ENCODE data around the gene VSTM2L. TPM values are rescaled to one million over a fixed set of nuclear protein-coding genes. Genes with fewer than 3 reads are reported as not detected.

Gene VSTM2L
- total and polyA plus RNA-seq, 2 of the 13 experiments (the other 11 are each of a cell fraction or from before 2014, with no cell fraction given) = not detected

GRCh38 chr20:37903317-37904007 is 535 bp downstream of the VSTM2L start (continued):
- no peak for TF ChIP-seq ZNF142 (CRISPR knock-in tag; IDR thresholded peaks at IDR 0.05)
- no peak for TF ChIP-seq SPEN (CRISPR knock-in tag; IDR thresholded peaks at IDR 0.05; ENCODE audit: low read depth)
- no peak for TF ChIP-seq TRIM22 (IDR thresholded peaks at IDR 0.05)
- peak; percentile 49; the same call in 1 of the 2 replicates for TF ChIP-seq BORCS8-MEF2B (CRISPR knock-in tag; IDR thresholded peaks at IDR 0.05)
- TF ChIP-seq ZNF501 (CRISPR knock-in tag; IDR thresholded peaks at IDR 0.05) = no peak
- no peak for TF ChIP-seq TBL1XR1 (IDR thresholded peaks at IDR 0.05; ENCODE audit: borderline replicate concordance, low read length, partially characterized antibody)
- no peak for TF ChIP-seq TRIM24 (CRISPR knock-in tag; IDR thresholded peaks at IDR 0.05)
- no peak for TF ChIP-seq GATAD1 (CRISPR knock-in tag; IDR thresholded peaks at IDR 0.05)
- TF ChIP-seq PITX1 (CRISPR knock-in tag; IDR thresholded peaks at IDR 0.05) = no peak
- TF ChIP-seq ZNF75D (CRISPR knock-in tag; IDR thresholded peaks at IDR 0.05; ENCODE audit: borderline replicate concordance) = no peak
- TF ChIP-seq ZBTB20 (CRISPR knock-in tag; IDR thresholded peaks at IDR 0.05; ENCODE audit: borderline replicate concordance, low read depth) = no peak
- TF ChIP-seq EED (CRISPR knock-in tag; IDR thresholded peaks at IDR 0.05) = peak; percentile 11; the same call in 1 of the 2 replicates
- TF ChIP-seq SNAPC5 (CRISPR knock-in tag; IDR thresholded peaks at IDR 0.05; ENCODE audit: borderline replicate concordance) = no peak
- TF ChIP-seq ZNF180 (CRISPR knock-in tag; IDR thresholded peaks at IDR 0.05; ENCODE audit: borderline replicate concordance, low read depth) = no peak
- no peak for TF ChIP-seq SOX13 (IDR thresholded peaks at IDR 0.05)
- no peak for TF ChIP-seq SOX13 (CRISPR knock-in tag; conservative IDR thresholded peaks at IDR 0.05 in 1 of 2, IDR thresholded peaks at IDR 0.05 in 1 of 2)
- TF ChIP-seq ZUFSP (CRISPR knock-in tag; IDR thresholded peaks at IDR 0.05; ENCODE audit: borderline replicate concordance) = no peak
- TF ChIP-seq TOPORS (CRISPR knock-in tag; IDR thresholded peaks at IDR 0.05) = no peak
- TF ChIP-seq SIN3B (IDR thresholded peaks at IDR 0.05; ENCODE audit: low read length) = no peak
- 0 out of 2 replicates have a peak, but pooled peaks have one; percentile 34 for TF ChIP-seq ZNF160 (CRISPR knock-in tag; IDR thresholded peaks at IDR 0.05)

Data from HepG2 (cell line).